ENCODE measurements around the gene MRPS23. TPM values are rescaled to one million over a fixed set of nuclear protein-coding genes. Genes with fewer than 3 reads are reported as not detected.

The MRPS23 gene
- total and polyA plus RNA-seq, 9 of the 15 experiments (the other 6 are each of a cell fraction or from before 2014, with no cell fraction given) = 59.1 to 298 (median 98.8) TPM

- peak in 1 of 2 experiments; percentile 88; a peak in 2 of 4 replicates for TF ChIP-seq ETV6 (IDR thresholded peaks at IDR 0.05; ENCODE audit: borderline replicate concordance in 1 of 2, low read depth in 2 of 2, low read length in 1 of 2)
- TF ChIP-seq ETV6 (CRISPR knock-in tag; IDR thresholded peaks at IDR 0.05; ENCODE audit: borderline replicate concordance) = no peak
- no peak for TF ChIP-seq ATF4 (CRISPR knock-in tag; IDR thresholded peaks at IDR 0.05)
- 0 out of 2 replicates have a peak, but pooled peaks have one; percentile 25 for TF ChIP-seq ZFX (CRISPR knock-in tag; IDR thresholded peaks at IDR 0.05)
- TF ChIP-seq L3MBTL2 (IDR thresholded peaks at IDR 0.05) = no peak
- no peak for TF ChIP-seq ATF1 (CRISPR knock-in tag; IDR thresholded peaks at IDR 0.05)
- TF ChIP-seq ATF1 (tag; IDR thresholded peaks at IDR 0.05) = no peak
- TF ChIP-seq SMARCA5 (IDR thresholded peaks at IDR 0.05) = no peak
- peak; percentile 38; the same call in 1 of the 2 replicates for TF ChIP-seq VEZF1 (CRISPR knock-in tag; IDR thresholded peaks at IDR 0.05)
- no peak for TF ChIP-seq HINFP (tag; conservative IDR thresholded peaks at IDR 0.05; ENCODE audit: low read depth)
- no peak for TF ChIP-seq ZNF436 (CRISPR knock-in tag; IDR thresholded peaks at IDR 0.05)
- TF ChIP-seq SIX5 (IDR thresholded peaks at IDR 0.05; ENCODE audit: borderline replicate concordance in 1 of 2, insufficient read depth in 1 of 2, low read depth in 1 of 2, low read length in 2 of 2) = no peak
- no peak for TF ChIP-seq U2AF1 (optimal IDR thresholded peaks at IDR 0.05; ENCODE audit: low read depth, low read length)
Measured at GRCh38 chr17:57861000-57861789, 11.4 kb upstream of the MRPS23 start (continued).

All from K562 (cell line).